ENCODE data around the gene DCLK3.

DCLK3 gene

GRCh38 chr3:36763850-36764703, at the start of gene DCLK3:
TSS of gene DCLK3 (minus strand) at chr3:36764553. CDS start at chr3:36764263, 290 bp downstream.
- DNase-seq (ENCODE audit: low read depth in 3 of 3), result no peak

GRCh38 chr3:36813305-36813704, 49.0 kb upstream of the DCLK3 start:
- DNase-seq (ENCODE audit: low read depth in 3 of 3), result no peak

- DNase-seq (ENCODE audit: low read depth in 3 of 3), result no peak
Measured at GRCh38 chr3:36812240-36812639, 47.9 kb upstream of the DCLK3 start.

- DNase-seq (ENCODE audit: low read depth in 3 of 3), result no peak
Measured at GRCh38 chr3:36811768-36812167, 47.4 kb upstream of the DCLK3 start.

GRCh38 chr3:36804295-36805055, 40.1 kb upstream of the DCLK3 start:
- no peak for DNase-seq (ENCODE audit: low read depth in 3 of 3)

- no peak for DNase-seq (ENCODE audit: low read depth in 3 of 3)
Measured at GRCh38 chr3:36803091-36803791, 38.9 kb upstream of the DCLK3 start.

- DNase-seq (ENCODE audit: low read depth in 3 of 3), result no peak
Measured at GRCh38 chr3:36800533-36801116, 36.3 kb upstream of the DCLK3 start.

- DNase-seq (ENCODE audit: low read depth in 3 of 3), result no peak
Measured at GRCh38 chr3:36796881-36797280, 32.5 kb upstream of the DCLK3 start.

- no peak for DNase-seq (ENCODE audit: low read depth in 3 of 3)
Measured at GRCh38 chr3:36796161-36796560, 31.8 kb upstream of the DCLK3 start.

- DNase-seq (ENCODE audit: low read depth in 3 of 3), result no peak
Measured at GRCh38 chr3:36795622-36796021, 31.3 kb upstream of the DCLK3 start.

- no peak for DNase-seq (ENCODE audit: low read depth in 3 of 3)
Measured at GRCh38 chr3:36792342-36792741, 28.0 kb upstream of the DCLK3 start.

- no peak for DNase-seq (ENCODE audit: low read depth in 3 of 3)
Measured at GRCh38 chr3:36790765-36791164, 26.4 kb upstream of the DCLK3 start.

GRCh38 chr3:36786921-36787890, 22.9 kb upstream of the DCLK3 start:
- DNase-seq (ENCODE audit: low read depth in 3 of 3), result no peak

GRCh38 chr3:36784138-36784635, 19.8 kb upstream of the DCLK3 start:
- no peak for DNase-seq (ENCODE audit: low read depth in 3 of 3)

- DNase-seq (ENCODE audit: low read depth in 3 of 3), result no peak
Measured at GRCh38 chr3:36777424-36778218, 13.3 kb upstream of the DCLK3 start.

GRCh38 chr3:36776436-36776835, 12.1 kb upstream of the DCLK3 start:
- no peak for DNase-seq (ENCODE audit: low read depth in 3 of 3)

GRCh38 chr3:36774052-36774451, 9.7 kb upstream of the DCLK3 start:
- no peak for DNase-seq (ENCODE audit: low read depth in 3 of 3)

- no peak for DNase-seq (ENCODE audit: low read depth in 3 of 3)
Measured at GRCh38 chr3:36771931-36772330, 7.6 kb upstream of the DCLK3 start.

- no peak for DNase-seq (ENCODE audit: low read depth in 3 of 3)
Measured at GRCh38 chr3:36769926-36770325, 5.6 kb upstream of the DCLK3 start.

- no peak for DNase-seq (ENCODE audit: low read depth in 3 of 3)
Measured at GRCh38 chr3:36765104-36765503, 751 bp upstream of the DCLK3 start.
